Sciatic nerve (tissue), 2 donors: Measurements from ENCODE around the gene PROCR. TPM values are rescaled to one million over a fixed set of nuclear protein-coding genes. Genes with fewer than 3 reads are reported as not detected.
A peak's percentile ranks its signal among the peaks of the same experiment; 100 is the strongest.
"Not testable (repeated sequence)": the region's sequence is repeated elsewhere in the genome, so short reads cannot be mapped to it uniquely, and the experiment has no call there.

Experiments used
- ATAC-seq: fragments of 200-7000 bp; cut with Tn5 transposase; one replicate; pipeline ENCODE4 v1.9.1; 2020; ENCODE audit warnings: mild to moderate bottlenecking, moderate library complexity
- DNase-seq: peaks from one replicate; pipeline ENCODE4 v3.0.0-alpha.2; 2020; ENCODE audit warnings: low spot score
- intact Hi-C: fragments of 100-400 bp; cut with DNase I; formaldehyde crosslinking; loops from one replicate; pipeline ENCODE4 v1.14.2; 2022
- total RNA-seq: library from RNA; stranded (reverse); fragmentation: NEBNext Ultra II Directional; extraction: Animal tissue kit (Norgen Biotek cat#: 25700); gene quantifications from one replicate; pipeline ENCODE4 v1.2.1, GENCODE V29; 2021
- donor health status: DM: no; HTN: no; CAD: no.
- donor health status: DM: no; HTN: no; CAD: no.

PROCR gene
- total RNA-seq: 24.0 TPM

DNA sequence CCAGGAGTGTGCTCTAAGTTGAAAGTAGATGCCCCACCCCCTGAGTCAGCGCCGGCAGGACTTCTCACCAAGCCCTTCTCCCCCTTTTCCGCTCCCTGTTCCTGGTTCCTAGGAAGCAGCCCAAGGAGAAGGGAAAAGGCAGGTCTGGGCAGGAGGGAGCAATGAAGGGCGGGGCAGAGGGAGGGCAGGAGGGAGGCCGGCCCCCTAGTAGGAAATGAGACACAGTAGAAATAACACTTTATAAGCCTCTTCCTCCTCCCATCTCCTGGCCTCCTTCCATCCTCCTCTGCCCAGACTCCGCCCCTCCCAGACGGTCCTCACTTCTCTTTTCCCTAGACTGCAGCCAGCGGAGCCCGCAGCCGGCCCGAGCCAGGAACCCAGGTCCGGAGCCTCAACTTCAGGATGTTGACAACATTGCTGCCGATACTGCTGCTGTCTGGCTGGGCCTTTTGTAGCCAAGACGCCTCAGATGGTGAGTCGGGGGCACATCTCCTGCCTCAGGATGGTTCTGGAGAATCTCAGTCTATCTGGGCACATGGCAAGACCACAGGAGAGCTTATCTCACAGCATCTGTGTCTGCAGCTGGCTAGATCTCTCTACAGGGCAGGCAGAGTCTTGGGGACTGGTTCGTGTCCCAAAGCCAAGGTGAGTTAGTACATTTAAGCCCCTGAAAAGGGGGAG lies at the start of gene PROCR:
Gene PROCR (plus strand): TSS at position 320 of the 681 bp plus-strand sequence. CDS start 83 bp downstream, at position 403.
- DNase-seq: peak; percentile 91
- ATAC-seq: peak; percentile 95
- intact Hi-C loops: no loop called here

DNA sequence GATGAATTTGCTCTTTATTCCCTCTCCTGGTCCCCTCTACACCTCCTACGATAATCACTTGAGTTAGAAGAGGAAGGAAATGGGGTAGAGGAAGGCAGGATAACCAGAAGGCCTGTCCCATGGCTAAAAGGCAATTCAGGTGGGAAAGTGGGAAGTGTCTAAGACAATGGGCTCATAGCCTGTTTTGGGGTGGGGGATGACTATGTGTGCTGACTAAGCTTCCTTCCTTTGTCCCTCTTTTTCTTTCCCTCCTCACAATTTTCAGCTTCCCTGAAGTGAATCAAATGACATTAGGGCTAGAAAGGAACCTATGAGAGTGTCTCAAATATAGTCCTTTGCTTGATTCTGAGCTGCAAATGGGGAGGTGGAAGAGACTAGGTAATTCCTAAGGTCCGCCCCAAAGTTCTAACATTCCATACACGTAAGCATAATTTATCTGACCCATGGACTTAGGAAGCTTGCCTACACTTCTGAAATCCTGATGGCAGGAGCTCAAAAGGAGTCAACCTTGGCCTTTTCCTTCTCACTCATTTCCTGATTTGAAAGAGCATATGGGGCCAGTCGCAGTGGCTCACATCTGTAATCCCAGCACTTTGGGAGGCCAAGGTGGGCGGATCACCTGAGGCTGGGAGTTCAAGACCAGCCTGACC lies 49.0 kb upstream of the PROCR start:
- DNase-seq (no peak), ATAC-seq (no peak)
- intact Hi-C loops: no loop called here

DNA sequence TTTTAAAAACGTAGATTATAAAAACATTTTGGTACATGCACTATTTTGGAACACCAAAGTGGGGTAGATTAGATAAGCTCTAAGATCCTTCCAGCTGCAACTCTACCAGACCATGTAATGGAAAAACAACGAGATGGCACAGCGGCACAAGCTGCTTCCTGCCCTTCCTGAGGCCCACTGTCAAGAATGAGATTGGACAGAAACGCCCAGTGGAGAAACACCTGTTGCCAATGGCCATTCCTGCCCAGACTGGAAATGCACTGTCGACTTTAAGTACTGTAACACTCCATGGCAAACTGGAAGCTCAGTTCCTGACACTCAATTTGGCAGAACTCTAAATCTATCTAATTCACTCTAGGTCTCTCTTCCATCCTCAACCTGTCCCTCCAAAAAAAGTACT lies 46.1 kb upstream of the PROCR start:
- ATAC-seq: no peak
- DNase-seq: no peak
- intact Hi-C loops: no loop called here

DNA sequence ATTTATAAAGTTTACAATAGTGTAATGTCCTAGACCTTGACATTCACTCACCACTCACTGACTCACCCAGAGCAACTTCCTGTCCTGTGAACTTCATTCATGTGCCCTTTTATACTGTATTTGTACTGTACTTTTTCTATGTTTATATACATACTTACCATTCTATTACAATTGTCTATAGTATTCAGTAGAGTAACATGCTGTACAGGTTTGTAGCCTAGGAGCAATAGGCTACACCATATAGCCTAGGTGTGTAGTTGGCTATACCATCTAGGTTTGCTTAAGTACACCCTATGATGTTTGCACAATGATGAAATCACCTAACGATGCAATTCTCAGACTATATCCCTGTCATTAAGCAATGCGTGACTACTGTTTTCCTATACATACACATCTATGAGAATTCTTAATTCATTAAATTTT lies 42.2 kb upstream of the PROCR start:
- ATAC-seq: no peak
- intact Hi-C loops: no loop called here
- no peak for DNase-seq

DNA sequence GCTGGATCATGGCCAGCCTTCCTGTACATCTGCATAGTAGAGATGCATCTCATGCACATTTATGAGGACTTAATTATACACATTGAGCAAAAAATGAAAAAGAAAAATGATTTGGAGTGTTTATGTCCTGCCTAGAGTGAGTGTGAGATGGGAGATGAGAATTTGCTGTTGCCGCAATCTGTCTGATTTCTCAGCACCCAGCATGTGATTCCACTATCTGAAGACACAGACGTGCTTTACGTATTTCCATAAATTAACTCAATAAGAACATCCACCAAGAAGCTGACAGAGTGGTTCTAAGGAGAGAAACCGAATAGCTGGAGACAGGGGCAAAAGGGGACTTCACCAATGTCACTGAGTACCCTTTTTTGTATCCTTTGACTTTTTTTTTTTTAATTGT lies 39.9 kb upstream of the PROCR start:
- DNase-seq (no peak), ATAC-seq (no peak)
- intact Hi-C loops: no loop called here

DNA sequence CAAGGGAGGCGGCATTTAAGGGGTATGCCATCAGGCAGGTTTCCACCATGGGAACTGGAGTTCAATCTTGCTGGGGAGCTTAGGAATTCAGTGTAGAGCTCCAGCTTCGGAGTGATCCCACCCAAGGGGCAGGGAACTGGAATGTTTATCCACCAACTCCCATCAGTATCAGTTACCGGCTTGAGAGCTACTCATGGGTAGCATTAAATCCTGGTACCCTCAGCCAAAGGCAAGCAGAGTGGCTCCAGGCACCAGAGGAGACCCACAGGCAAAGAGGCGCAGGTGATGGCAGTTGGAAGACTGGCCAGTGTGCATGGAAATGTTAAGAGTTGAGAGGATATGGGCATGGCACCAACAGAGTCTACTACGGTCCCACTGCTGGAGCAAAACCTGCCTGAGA lies 38.8 kb upstream of the PROCR start:
- intact Hi-C loops: no loop called here
- no peak for ATAC-seq
- DNase-seq: no peak

DNA sequence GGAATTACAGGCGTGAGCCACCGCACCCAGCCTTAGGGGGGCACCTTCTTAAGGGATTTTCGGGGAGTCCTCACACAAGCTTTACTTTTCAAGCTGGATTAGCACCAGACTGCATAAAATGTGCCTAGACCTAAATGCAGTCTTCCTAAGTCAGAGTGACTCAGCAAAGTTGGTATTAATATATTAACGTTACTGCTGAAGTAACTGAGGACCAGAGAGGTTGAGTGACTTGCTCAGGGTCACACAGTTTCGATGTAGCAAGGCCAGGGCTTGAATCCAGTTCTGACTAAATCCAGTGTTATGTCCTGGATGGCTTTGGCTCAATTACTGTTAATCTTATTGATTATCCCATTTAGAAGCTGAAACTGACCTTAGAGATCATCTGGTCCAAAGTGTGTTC lies 38.1 kb upstream of the PROCR start:
- ATAC-seq (no peak), DNase-seq (no peak)
- intact Hi-C loops: no loop called here

DNA sequence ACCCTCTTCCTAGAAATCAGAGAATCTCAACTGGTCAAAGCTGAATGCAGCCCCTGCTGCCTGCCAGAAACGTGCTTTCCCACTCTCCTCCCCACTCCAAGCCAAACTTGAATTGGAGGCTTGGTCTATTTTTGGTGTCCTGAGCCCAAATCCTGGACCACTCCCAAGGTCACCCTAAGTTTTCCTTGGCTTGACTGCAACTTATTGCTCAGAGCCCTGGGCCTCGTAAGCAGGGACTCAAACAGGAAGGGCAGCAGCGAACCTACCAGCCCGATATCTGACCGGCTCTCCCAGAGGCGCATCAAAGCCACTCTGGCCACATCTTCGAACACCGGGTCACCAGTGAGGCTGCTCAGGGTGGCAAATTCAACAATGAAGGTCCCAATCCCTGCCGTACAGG lies 37.4 kb upstream of the PROCR start:
- DNase-seq (peak; percentile 61), ATAC-seq (peak; percentile 61)
- intact Hi-C loops: no loop called here

DNA sequence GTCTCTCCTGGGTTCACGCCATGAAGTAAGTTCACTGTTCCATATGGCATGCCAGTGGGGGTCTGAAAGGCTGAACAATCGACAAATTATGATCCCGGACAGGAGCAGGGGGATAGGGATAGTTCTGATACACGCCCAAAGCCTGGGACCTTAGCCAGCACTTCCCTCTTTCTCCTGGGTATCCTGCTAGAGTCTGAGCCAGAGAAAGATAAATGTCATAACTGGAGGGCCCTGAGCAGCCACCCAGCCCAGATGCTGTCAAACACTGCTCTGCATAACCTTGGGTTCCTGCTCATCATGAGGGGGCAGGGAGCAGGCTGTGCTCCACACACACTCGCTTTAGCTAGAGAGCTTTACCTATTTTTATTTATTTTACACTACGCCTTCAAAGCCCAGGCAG lies 37.0 kb upstream of the PROCR start:
- ATAC-seq: peak; percentile 59
- DNase-seq: no peak
- intact Hi-C loops: no loop called here

DNA sequence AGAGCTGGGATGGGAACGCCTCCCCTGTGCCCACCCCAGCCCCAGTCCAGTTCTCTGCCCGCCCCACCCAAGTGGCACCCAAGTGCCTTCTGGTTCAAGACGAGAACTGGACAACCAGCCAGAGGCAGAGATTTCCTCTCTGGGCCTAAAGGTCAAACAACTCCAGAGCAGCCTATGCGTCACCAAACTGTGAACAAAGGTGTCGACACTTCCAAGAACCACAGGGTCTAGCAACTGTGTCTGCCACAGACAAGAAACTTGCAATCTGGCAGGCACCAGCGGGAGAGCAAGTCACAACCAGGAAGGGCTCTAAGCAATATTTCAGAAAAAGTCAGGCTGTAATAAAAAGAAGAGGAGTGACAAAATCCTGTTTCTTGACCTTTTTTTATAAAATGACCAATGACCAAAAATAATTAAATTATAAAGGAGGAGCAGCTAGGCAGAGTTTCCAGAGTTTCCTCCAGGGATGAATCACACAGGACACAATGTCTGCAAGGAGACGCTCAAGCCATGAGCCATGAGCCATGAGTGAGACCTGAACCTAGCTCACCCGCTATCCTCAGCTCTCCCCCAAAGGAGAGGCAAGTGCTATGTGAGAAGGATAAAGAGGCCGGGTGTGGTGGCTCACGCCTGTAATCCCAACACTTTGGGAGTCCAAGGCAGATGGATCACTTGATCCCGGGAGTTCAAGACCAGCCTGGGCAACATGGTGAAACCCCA lies 35.8 kb upstream of the PROCR start:
- ATAC-seq: peak; percentile 63
- no peak for DNase-seq
- intact Hi-C loops: no loop called here

DNA sequence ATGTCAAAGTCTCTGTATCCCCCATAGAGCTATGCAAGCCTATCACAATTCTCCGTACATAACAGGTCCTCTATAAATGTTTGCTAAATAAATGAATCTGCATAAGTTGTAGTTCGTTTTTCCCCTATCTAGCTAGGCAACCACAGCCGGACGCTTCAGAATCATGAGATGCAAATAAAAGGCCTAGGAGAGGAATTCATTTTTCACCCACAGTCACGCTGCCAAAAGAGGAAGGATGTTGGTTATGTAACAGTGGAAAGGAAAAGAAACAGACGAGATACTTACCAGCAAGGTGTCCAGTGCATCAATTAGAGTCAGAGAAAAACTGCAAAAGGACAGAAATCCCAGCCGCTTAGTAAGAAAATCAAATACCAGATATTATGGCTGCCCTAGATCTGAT lies 27.2 kb upstream of the PROCR start:
- intact Hi-C loops: loop anchor here (5.0 kb wide), 1 partner anchor 63 kb away; no protein-coding TSS in a partner anchor

DNA sequence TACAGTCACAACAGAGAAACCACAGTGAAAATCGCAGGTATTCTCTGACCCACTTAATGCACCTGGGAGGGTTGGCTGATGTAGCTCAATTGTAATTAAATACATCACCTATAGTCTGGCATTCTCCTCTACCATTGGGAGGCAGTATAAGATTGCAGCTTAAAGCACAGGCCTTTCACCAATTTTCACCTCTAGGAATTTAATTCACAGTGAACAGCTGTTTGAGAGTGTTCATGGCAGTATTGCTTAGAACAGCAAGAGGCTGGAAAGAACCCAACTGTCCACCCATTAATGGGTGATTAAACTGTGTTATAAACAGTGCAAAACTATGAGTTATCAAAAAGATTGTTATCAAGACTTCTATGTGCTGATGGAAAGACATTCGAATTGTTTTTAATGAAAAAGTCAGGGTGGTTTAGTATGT lies 26.7 kb upstream of the PROCR start:
- DNase-seq (no peak), ATAC-seq (peak; percentile 34)
- intact Hi-C loops: no loop called here

More for the DNA sequence above, 27.2 kb upstream of the PROCR start:
- ATAC-seq: no peak
- DNase-seq: no peak

DNA sequence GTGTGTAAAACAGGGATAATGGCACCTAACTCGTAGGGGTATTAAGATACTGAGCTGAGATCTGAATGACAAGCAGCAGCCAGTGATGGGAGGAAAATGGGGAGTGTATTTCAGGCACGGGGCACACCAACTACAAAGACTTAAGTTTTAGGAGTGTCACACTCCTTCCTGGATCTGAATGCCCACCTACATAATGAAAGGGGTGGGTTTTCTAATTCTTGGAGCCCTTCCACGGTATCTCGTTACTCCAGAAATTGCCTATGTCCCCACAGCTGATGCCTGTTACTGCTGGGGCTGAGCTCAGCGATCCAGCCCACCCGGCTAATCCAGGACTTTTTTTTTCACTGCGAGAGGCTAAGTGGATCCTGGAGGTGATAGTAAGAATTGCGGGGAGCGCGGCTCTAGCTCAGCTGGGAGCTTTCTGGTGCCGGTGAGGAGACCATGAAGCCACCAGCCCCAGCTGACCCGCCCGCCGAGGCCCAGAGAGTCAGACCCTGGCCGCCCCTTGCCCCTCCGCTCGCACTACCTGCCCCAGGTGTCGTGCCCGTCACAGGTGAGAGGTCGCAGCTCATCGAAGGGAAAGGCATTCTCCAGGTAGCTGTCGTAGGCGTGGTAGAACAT lies 25.5 kb upstream of the PROCR start:
- ATAC-seq: peak; percentile 17
- intact Hi-C loops: no loop called here
- no peak for DNase-seq

DNA sequence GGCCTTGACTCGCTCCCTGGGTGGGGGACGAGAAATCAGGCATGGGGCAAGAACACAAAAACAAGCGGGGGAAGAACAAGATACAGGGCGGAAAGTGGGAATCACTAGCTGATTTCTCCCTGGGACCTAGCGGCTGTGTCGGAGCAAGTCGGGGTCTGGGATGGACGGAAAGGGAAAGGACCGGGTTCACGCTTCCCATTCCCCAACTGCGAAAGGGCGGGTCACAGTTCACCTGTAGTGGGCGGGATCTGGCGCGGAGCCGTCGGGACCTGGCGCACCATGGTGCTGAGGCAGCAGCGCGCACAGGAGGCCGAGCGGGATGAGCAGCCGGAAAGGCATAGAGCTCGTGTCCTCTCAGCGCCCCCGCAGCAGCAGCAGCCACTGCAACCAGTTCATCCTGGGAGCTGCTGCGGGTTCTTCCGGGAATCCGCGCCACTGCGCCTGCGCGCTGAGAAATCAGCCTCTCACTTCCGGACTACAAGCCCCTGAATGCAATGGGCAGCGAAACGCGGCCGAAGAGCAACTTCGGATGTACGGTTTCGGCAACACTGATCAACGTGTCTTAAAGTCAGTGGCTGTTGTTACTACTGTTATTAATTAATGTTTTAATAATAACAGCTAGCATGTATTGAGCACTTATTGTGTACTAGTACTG lies 24.8 kb upstream of the PROCR start, which contains the start of gene EDEM2:
Gene EDEM2 (minus strand): TSS at position 417 of the 655 bp plus-strand sequence. CDS start 78 bp downstream, at position 339.
- intact Hi-C loops: no loop called here
- peak; percentile 96 for DNase-seq
- ATAC-seq: peak; percentile 94

DNA sequence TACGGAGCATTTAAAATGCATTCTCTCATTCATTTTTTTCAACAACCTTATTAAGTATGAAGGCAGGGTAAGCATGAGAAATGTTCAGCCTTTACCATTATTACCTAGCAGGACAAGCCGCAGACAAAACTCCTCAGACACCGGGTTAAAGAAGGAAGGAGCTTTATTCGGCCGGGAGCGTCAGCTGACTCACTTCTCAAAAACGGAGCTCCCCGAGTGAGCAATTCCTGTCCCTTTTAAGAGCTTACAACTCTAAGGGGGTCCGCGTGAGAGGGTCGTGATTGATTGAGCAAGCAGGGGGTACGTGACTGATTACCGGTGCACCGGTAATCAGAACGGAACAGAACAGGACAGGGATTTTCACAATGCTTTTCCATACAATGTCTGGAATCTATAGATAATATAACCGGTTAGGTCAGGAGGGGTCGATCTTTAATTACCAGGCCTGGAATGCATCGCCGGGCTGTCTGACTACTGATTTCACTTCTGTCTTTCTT lies 24.2 kb upstream of the PROCR start:
- ATAC-seq, intact Hi-C loops, DNase-seq: not testable (repeated sequence)

DNA sequence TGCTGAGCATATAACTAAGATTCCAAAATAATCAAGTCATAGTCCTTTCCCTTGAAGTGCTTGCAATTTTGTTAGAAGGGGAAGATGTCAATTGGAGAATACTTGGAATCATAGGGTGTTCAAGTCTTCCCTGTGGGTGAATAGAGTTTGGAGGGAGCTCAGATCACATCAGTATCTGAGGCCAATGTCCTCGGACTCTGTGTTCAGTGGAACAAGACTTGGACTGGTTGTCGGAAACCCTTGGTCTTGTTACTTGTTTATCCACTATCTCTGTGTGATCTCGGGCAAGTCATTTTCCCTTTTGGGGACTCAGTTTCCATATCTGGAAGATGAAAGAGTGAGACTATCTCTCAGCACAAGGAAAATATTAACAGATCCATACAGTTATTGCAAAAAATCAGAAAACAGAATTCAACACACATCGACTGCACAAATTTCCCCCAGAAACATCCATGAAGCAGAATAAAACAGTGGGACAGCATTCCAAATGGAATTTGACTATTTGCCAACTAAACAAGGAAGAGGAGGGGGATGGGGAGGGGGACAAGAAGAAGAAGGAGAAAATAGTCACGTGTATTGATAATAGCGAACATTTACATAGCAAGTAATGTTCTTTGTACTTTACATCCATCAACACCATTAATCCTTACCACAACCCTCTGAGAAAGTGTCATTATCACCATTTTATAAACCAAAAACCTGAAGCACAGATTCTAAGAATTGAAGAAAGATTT lies 20.9 kb upstream of the PROCR start:
- DNase-seq (no peak), ATAC-seq (no peak)
- intact Hi-C loops: no loop called here

DNA sequence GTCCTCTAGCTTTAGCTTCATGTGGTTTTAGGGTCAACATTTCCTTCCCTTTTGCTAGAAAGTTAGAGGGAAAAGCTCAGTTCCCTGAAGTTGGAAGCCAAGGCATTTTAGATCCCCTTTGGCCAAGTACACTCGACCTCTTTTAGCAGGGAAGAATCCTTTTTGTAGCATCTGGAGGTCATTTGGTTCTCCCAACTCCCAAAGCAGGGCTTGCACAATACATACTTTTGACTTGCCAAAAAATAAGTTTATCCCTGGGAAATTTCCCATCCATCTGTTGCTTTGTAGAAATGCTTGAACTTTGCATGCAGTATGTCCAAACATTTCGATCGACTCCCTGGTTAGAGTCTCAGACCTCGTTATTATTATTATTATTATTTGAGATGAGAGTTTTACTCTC lies 20.1 kb upstream of the PROCR start:
- no peak for DNase-seq
- peak; percentile 94 for ATAC-seq
- intact Hi-C loops: no loop called here

DNA sequence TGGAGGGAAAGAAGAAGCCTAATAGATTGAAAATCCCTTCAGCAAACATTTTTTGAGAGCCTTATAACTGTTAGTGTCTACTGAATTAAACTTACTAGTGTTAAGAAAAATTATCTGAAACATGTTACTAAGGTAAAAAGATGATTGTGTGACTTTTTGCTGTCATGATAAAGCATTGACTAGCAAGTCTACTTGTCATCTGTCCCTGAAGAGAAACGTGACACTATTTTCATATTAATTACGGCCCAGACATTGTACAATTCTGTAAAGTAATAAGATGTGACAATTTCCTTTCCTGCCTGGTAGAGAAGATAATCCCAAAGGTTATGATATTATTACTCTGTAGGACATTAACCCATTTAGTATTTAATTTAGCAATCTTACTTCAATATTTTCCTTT lies 15.9 kb upstream of the PROCR start:
- no peak for ATAC-seq
- DNase-seq: no peak
- intact Hi-C loops: no loop called here
